Measurements from ENCODE around the gene DNAI1. TPM values are rescaled to one million over a fixed set of nuclear protein-coding genes. Genes with fewer than 3 reads are reported as not detected.

The DNAI1 gene
- total RNA-seq, 2 experiments from 2014 or later: not detected

DNA sequence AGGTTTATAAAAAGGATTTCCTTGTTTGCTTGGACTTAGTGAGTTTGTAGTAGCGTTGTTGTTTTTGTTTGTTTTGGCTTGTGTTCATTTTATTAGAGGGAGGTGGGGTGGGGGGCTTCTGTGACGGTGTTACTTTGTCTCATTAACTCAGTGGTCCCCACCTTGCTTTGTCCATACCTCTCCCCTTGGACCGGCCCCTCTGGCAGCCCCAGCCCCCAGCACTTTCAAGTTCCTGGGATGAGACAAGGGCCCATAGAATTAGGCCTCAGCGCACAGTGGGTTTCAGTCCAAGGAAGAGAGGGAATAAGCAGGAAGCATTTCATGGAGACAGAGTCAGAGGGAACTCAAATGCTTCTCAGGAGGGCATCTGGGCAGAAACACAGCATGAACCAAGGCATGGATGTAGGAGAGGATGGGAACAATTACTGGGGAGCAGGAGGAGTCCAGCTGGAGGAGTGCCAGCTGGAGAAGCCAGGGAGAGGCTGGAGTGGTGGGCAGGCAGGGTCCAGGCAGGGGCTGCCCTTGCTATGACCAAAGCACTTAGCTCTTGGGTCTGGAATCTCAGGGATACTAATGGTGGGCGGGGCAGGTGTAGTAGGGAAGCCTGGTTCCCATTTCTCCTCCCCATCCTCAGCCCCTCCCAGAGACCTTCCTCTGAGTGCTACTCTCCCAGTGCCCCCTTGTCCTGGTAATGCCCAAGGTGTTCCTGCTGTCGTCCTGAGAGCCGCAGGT is 87.7 kb downstream of the DNAI1 start:
- POLR2A ChIA-PET: no interaction called here
- Mint-ChIP-seq H3K9me3 (no peaks in the 10 kb centered on the region), H3K36me3 (ENCODE audit: low read depth) (no peaks in the 10 kb centered on the region), H3K4me3 (no peak overlapping the region), H3K27me3 (peaks cover 19% of the 10 kb centered on the region), H3K27ac (no peak overlapping the region), H3K4me1 (no peaks in the 10 kb centered on the region)
- DNase-seq: no peak
- CTCF ChIA-PET: no interaction called here

GRCh38 chr9:34546834-34547827 is 88.5 kb downstream of the DNAI1 start:
- Mint-ChIP-seq H3K4me1 (no peaks in the 10 kb centered on the region), H3K27ac (no peak overlapping the region)
- CTCF ChIA-PET: interaction anchor here (0.9 to 2.4 kb wide), 6 partner anchors 9 to 143 kb away, joined by 3 to 9 read pairs (median 3); no protein-coding TSS in a partner anchor

DNA sequence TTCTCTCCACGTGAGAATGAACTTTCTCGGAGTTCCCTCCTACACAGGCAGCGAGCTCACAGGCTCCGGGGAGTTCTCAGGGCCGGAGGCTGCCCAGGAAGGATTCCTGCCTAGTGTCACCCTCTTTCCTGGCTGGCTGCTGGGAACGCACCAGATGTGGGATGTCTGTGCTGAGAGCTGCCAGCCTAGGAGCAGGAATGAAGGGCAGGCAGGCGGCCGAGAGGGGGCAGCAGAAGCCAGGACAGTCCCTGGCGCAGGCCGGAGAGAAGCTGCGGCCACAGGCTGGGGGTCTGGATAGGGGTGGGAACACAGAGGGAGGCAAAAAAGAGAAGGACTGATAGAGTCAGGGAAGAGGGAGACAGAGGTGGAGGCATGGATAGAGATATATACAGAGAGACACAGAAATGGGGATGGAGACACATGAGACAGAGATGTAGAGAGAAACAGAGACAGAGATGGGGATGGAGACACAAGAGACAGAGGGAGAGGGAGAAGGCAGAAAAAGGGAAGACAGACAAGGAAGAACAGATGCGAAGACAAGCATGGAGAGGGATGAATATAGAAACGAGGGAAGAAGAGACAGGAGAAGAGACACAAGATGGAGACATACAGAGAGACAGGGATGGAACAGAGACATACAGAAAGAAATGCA is 89.5 kb downstream of the DNAI1 start:
- CTCF ChIA-PET: interaction anchor here (0.9 to 2.4 kb wide), 6 partner anchors 9 to 144 kb away, joined by 3 to 9 read pairs (median 3); no protein-coding TSS in a partner anchor
- POLR2A ChIA-PET: no interaction called here
- H3K4me3 Mint-ChIP-seq: no peak overlapping the region
- H3K27ac Mint-ChIP-seq: no peak overlapping the region
- DNase-seq: peak; percentile 31
- H3K9me3 Mint-ChIP-seq: no peaks in the 10 kb centered on the region
- peaks cover 19% of the 10 kb centered on the region for H3K27me3 Mint-ChIP-seq
- no peaks in the 10 kb centered on the region for H3K4me1 Mint-ChIP-seq
- H3K36me3 Mint-ChIP-seq (ENCODE audit: low read depth): no peaks in the 10 kb centered on the region

More at GRCh38 chr9:34546834-34547827, 88.5 kb downstream of the DNAI1 start:
- Mint-ChIP-seq H3K36me3 (ENCODE audit: low read depth) (no peaks in the 10 kb centered on the region), H3K9me3 (no peaks in the 10 kb centered on the region), H3K27me3 (peaks cover 19% of the 10 kb centered on the region), H3K4me3 (no peak overlapping the region)
- peak; percentile 65 for DNase-seq
- POLR2A ChIA-PET: no interaction called here

- CTCF ChIA-PET: no interaction called here
Measured at GRCh38 chr9:34549407-34549732, 90.8 kb downstream of the DNAI1 start.

GRCh38 chr9:34550016-34550680 is 91.5 kb downstream of the DNAI1 start:
- DNase-seq: no peak

More at GRCh38 chr9:34549407-34549732, 90.8 kb downstream of the DNAI1 start:
- no peak for DNase-seq
- no peaks in the 10 kb centered on the region for H3K9me3 Mint-ChIP-seq
- no peak overlapping the region for H3K4me3 Mint-ChIP-seq
- no peaks in the 10 kb centered on the region for H3K36me3 Mint-ChIP-seq (ENCODE audit: low read depth)
- peaks cover 15% of the 10 kb centered on the region for H3K27me3 Mint-ChIP-seq
- POLR2A ChIA-PET: no interaction called here
- H3K27ac Mint-ChIP-seq: no peak overlapping the region
- H3K4me1 Mint-ChIP-seq: no peaks in the 10 kb centered on the region

DNA sequence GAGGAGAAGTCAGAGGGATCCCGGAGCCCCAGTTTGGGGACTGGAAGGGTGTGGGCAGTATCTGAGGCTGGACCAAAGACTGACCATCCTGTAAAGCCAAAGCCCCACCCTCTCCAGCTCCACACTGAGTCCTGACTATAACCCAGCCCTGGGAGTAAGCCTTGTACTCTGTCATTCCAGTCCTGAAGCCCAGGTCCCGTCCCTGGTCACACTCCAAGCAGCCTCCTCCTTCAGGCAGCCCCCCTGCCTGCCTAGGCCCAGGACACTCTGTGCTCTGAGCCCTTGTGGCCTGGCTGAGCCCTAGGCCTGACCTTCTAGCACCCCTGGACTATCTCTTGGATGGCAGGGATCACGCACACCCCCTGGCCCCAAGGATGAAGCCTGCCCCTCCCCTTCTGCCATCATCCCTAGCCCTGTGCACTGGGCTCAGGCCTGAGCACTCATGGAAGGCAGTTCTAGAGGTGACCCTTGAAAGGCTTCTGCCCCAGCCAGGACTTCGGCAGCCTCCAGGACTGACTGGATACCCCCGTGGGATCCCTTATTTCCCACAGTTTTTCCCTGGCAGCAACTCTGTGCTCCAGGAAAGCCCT is 92.2 kb downstream of the DNAI1 start:
- Mint-ChIP-seq H3K4me3 (no peak overlapping the region), H3K36me3 (ENCODE audit: low read depth) (no peaks in the 10 kb centered on the region), H3K9me3 (no peaks in the 10 kb centered on the region), H3K27me3 (peaks cover 6% of the 10 kb centered on the region), H3K4me1 (no peaks in the 10 kb centered on the region), H3K27ac (no peak overlapping the region)
- ChIA-PET CTCF (no interaction called here), POLR2A (no interaction called here)
- no peak for DNase-seq

More at GRCh38 chr9:34550016-34550680, 91.5 kb downstream of the DNAI1 start:
- no peaks in the 10 kb centered on the region for H3K9me3 Mint-ChIP-seq
- H3K36me3 Mint-ChIP-seq (ENCODE audit: low read depth): no peaks in the 10 kb centered on the region
- H3K27me3 Mint-ChIP-seq: peaks cover 10% of the 10 kb centered on the region
- H3K27ac Mint-ChIP-seq: no peak overlapping the region
- CTCF ChIA-PET: no interaction called here
- H3K4me3 Mint-ChIP-seq: no peak overlapping the region
- H3K4me1 Mint-ChIP-seq: no peaks in the 10 kb centered on the region
- POLR2A ChIA-PET: no interaction called here

- DNase-seq: no peak
- Mint-ChIP-seq H3K9me3 (no peaks in the 10 kb centered on the region), H3K4me3 (no peak overlapping the region), H3K36me3 (ENCODE audit: low read depth) (no peaks in the 10 kb centered on the region), H3K27me3 (peaks cover 5% of the 10 kb centered on the region), H3K4me1 (no peaks in the 10 kb centered on the region), H3K27ac (no peak overlapping the region)
- ChIA-PET POLR2A (no interaction called here), CTCF (no interaction called here)
Measured at GRCh38 chr9:34551751-34552605, 93.4 kb downstream of the DNAI1 start.

GRCh38 chr9:34552606-34552981 is 94.0 kb downstream of the DNAI1 start:
- no peak for DNase-seq
- H3K36me3 Mint-ChIP-seq (ENCODE audit: low read depth): no peaks in the 10 kb centered on the region
- CTCF ChIA-PET: no interaction called here

DNA sequence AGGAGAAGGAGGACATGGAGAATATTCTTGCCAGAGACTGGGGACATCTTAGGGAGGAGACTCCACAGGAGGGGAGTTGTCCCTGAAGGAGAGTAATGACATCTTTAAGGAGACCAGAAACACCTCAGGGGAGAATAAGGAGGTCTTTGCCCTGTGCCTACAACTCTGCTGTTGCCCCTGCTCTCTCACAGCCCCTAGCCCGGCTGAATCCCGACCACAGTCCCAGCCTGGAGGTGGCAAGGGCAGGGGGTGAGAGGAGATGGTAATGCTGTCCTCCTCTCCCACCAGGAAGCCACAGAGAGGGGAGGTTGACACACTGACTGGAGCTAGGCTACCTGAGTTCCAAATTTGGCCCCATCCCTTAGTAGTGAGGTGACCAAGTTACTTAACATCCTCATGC is 94.4 kb downstream of the DNAI1 start:
- H3K27me3 Mint-ChIP-seq: peaks cover 4% of the 10 kb centered on the region
- DNase-seq: no peak
- H3K4me1 Mint-ChIP-seq: no peaks in the 10 kb centered on the region
- H3K36me3 Mint-ChIP-seq (ENCODE audit: low read depth): no peaks in the 10 kb centered on the region
- POLR2A ChIA-PET: no interaction called here
- CTCF ChIA-PET: no interaction called here
- H3K27ac Mint-ChIP-seq: no peak overlapping the region
- no peaks in the 10 kb centered on the region for H3K9me3 Mint-ChIP-seq
- no peak overlapping the region for H3K4me3 Mint-ChIP-seq

More at GRCh38 chr9:34552606-34552981, 94.0 kb downstream of the DNAI1 start:
- POLR2A ChIA-PET: no interaction called here
- H3K27ac Mint-ChIP-seq: no peak overlapping the region
- no peaks in the 10 kb centered on the region for H3K4me1 Mint-ChIP-seq
- H3K27me3 Mint-ChIP-seq: peaks cover 4% of the 10 kb centered on the region
- H3K9me3 Mint-ChIP-seq: no peaks in the 10 kb centered on the region
- no peak overlapping the region for H3K4me3 Mint-ChIP-seq

GRCh38 chr9:34553511-34554021 is 95.0 kb downstream of the DNAI1 start:
- H3K4me3 Mint-ChIP-seq: no peak overlapping the region
- no peaks in the 10 kb centered on the region for H3K36me3 Mint-ChIP-seq (ENCODE audit: low read depth)
- no peaks in the 10 kb centered on the region for H3K9me3 Mint-ChIP-seq
- no peaks in the 10 kb centered on the region for H3K4me1 Mint-ChIP-seq
- DNase-seq: no peak
- no peak overlapping the region for H3K27ac Mint-ChIP-seq
- ChIA-PET CTCF (no interaction called here), POLR2A (no interaction called here)
- H3K27me3 Mint-ChIP-seq: no peaks in the 10 kb centered on the region

- H3K4me1 Mint-ChIP-seq: no peaks in the 10 kb centered on the region
- peaks cover 2% of the 10 kb centered on the region for H3K27me3 Mint-ChIP-seq
- POLR2A ChIA-PET: no interaction called here
- H3K9me3 Mint-ChIP-seq: no peaks in the 10 kb centered on the region
- CTCF ChIA-PET: no interaction called here
- no peaks in the 10 kb centered on the region for H3K36me3 Mint-ChIP-seq (ENCODE audit: low read depth)
- H3K27ac Mint-ChIP-seq: no peak overlapping the region
- DNase-seq: no peak
- H3K4me3 Mint-ChIP-seq: no peak overlapping the region
Measured at GRCh38 chr9:34554211-34555001, 95.8 kb downstream of the DNAI1 start.

Data from activated CD4-positive, alpha-beta memory T cell treated with anti-CD3 and anti-CD28 coated beads, Interleukin-2, amount 10 ng/mL, durations not matched to agents 7 days and 5 days (primary cell).